Measurements from ENCODE around the gene P2RX2. TPM values are rescaled to one million over a fixed set of nuclear protein-coding genes. Genes with fewer than 3 reads are reported as not detected.

The P2RX2 gene
- total and polyA plus RNA-seq, 2 experiments from 2014 or later = 1.1 to 1.7 TPM

GRCh38 chr12:132664206-132665148 lies 45.9 kb downstream of the P2RX2 start:
- H3K27ac ChIP-seq (ENCODE audit: low read depth) = no peak overlapping the region
- ATAC-seq (no peak), DNase-seq (ENCODE audit: low spot score) (no peak)
- H2AFZ ChIP-seq = no peak overlapping the region
- no peaks in the 10 kb centered on the region for H3F3A ChIP-seq (replicated peaks; ENCODE audit: low read depth)
- H3K4me1 ChIP-seq (ENCODE audit: insufficient read depth) = no peaks in the 10 kb centered on the region
- no peaks in the 10 kb centered on the region for H3K9me2 ChIP-seq (ENCODE audit: insufficient read depth)
- peaks cover 58% of the 10 kb centered on the region for H3K36me3 ChIP-seq (ENCODE audit: insufficient read depth)
- no peaks in the 10 kb centered on the region for H3K79me2 ChIP-seq (replicated peaks; ENCODE audit: insufficient read depth)
- H3K27me3 ChIP-seq (ENCODE audit: insufficient read depth) = no peaks in the 10 kb centered on the region
- no peak overlapping the region for H3K4me2 ChIP-seq
- H4K20me1 ChIP-seq (replicated peaks; ENCODE audit: insufficient read depth) = peaks cover 11% of the 10 kb centered on the region
- no peak for TF ChIP-seq CTCF (conservative IDR thresholded peaks at IDR 0.05; ENCODE audit: low read depth in 2 of 2)
- no peak for TF ChIP-seq POLR2AphosphoS5 (IDR thresholded peaks at IDR 0.05; ENCODE audit: low read depth)
- no peak for TF ChIP-seq STAT1 (IDR thresholded peaks at IDR 0.05; ENCODE audit: unreplicated experiment)
- TF ChIP-seq, protein P1, sequence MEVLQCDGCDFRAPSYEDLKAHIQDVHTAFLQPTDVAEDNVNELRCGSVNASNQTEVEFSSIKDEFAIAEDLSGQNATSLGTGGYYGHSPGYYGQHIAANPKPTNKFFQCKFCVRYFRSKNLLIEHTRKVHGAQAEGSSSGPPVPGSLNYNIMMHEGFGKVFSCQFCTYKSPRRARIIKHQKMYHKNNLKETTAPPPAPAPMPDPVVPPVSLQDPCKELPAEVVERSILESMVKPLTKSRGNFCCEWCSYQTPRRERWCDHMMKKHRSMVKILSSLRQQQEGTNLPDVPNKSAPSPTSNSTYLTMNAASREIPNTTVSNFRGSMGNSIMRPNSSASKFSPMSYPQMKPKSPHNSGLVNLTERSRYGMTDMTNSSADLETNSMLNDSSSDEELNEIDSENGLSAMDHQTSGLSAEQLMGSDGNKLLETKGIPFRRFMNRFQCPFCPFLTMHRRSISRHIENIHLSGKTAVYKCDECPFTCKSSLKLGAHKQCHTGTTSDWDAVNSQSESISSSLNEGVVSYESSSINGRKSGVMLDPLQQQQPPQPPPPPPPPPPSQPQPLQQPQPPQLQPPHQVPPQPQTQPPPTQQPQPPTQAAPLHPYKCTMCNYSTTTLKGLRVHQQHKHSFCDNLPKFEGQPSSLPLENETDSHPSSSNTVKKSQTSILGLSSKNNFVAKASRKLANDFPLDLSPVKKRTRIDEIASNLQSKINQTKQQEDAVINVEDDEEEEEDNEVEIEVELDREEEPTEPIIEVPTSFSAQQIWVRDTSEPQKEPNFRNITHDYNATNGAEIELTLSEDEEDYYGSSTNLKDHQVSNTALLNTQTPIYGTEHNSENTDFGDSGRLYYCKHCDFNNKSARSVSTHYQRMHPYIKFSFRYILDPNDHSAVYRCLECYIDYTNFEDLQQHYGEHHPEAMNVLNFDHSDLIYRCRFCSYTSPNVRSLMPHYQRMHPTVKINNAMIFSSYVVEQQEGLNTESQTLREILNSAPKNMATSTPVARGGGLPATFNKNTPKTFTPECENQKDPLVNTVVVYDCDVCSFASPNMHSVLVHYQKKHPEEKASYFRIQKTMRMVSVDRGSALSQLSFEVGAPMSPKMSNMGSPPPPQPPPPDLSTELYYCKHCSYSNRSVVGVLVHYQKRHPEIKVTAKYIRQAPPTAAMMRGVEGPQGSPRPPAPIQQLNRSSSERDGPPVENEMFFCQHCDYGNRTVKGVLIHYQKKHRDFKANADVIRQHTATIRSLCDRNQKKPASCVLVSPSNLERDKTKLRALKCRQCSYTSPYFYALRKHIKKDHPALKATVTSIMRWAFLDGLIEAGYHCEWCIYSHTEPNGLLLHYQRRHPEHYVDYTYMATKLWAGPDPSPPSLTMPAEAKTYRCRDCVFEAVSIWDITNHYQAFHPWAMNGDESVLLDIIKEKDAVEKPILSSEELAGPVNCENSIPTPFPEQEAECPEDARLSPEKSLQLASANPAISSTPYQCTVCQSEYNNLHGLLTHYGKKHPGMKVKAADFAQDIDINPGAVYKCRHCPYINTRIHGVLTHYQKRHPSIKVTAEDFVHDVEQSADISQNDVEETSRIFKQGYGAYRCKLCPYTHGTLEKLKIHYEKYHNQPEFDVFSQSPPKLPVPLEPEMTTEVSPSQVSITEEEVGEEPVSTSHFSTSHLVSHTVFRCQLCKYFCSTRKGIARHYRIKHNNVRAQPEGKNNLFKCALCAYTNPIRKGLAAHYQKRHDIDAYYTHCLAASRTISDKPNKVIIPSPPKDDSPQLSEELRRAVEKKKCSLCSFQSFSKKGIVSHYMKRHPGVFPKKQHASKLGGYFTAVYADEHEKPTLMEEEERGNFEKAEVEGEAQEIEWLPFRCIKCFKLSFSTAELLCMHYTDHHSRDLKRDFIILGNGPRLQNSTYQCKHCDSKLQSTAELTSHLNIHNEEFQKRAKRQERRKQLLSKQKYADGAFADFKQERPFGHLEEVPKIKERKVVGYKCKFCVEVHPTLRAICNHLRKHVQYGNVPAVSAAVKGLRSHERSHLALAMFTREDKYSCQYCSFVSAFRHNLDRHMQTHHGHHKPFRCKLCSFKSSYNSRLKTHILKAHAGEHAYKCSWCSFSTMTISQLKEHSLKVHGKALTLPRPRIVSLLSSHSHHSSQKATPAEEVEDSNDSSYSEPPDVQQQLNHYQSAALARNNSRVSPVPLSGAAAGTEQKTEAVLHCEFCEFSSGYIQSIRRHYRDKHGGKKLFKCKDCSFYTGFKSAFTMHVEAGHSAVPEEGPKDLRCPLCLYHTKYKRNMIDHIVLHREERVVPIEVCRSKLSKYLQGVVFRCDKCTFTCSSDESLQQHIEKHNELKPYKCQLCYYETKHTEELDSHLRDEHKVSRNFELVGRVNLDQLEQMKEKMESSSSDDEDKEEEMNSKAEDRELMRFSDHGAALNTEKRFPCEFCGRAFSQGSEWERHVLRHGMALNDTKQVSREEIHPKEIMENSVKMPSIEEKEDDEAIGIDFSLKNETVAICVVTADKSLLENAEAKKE (CRISPR knock-in tag; IDR thresholded peaks at IDR 0.05) = no peak
- TF ChIP-seq CREB1 (CRISPR knock-in tag; IDR thresholded peaks at IDR 0.05; ENCODE audit: low read depth) = no peak
- no peak for TF ChIP-seq EZH2 (IDR thresholded peaks at IDR 0.05; ENCODE audit: low read depth, unreplicated experiment)
- no peak for TF ChIP-seq JUNB (IDR thresholded peaks at IDR 0.05; ENCODE audit: unreplicated experiment)
- TF ChIP-seq, protein P2, sequence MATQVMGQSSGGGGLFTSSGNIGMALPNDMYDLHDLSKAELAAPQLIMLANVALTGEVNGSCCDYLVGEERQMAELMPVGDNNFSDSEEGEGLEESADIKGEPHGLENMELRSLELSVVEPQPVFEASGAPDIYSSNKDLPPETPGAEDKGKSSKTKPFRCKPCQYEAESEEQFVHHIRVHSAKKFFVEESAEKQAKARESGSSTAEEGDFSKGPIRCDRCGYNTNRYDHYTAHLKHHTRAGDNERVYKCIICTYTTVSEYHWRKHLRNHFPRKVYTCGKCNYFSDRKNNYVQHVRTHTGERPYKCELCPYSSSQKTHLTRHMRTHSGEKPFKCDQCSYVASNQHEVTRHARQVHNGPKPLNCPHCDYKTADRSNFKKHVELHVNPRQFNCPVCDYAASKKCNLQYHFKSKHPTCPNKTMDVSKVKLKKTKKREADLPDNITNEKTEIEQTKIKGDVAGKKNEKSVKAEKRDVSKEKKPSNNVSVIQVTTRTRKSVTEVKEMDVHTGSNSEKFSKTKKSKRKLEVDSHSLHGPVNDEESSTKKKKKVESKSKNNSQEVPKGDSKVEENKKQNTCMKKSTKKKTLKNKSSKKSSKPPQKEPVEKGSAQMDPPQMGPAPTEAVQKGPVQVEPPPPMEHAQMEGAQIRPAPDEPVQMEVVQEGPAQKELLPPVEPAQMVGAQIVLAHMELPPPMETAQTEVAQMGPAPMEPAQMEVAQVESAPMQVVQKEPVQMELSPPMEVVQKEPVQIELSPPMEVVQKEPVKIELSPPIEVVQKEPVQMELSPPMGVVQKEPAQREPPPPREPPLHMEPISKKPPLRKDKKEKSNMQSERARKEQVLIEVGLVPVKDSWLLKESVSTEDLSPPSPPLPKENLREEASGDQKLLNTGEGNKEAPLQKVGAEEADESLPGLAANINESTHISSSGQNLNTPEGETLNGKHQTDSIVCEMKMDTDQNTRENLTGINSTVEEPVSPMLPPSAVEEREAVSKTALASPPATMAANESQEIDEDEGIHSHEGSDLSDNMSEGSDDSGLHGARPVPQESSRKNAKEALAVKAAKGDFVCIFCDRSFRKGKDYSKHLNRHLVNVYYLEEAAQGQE (IDR thresholded peaks at IDR 0.05; ENCODE audit: unreplicated experiment) = no peak
- no peak for TF ChIP-seq EZH2phosphoT487 (IDR thresholded peaks at IDR 0.05; ENCODE audit: unreplicated experiment)
- TF ChIP-seq, protein P3, sequence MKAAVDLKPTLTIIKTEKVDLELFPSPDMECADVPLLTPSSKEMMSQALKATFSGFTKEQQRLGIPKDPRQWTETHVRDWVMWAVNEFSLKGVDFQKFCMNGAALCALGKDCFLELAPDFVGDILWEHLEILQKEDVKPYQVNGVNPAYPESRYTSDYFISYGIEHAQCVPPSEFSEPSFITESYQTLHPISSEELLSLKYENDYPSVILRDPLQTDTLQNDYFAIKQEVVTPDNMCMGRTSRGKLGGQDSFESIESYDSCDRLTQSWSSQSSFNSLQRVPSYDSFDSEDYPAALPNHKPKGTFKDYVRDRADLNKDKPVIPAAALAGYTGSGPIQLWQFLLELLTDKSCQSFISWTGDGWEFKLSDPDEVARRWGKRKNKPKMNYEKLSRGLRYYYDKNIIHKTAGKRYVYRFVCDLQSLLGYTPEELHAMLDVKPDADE (IDR thresholded peaks at IDR 0.05) = no peak
- no peak for TF ChIP-seq NANOG (IDR thresholded peaks at IDR 0.05; ENCODE audit: borderline replicate concordance)
- TF ChIP-seq ZNF331 (CRISPR knock-in tag; IDR thresholded peaks at IDR 0.05; ENCODE audit: low read depth) = no peak
- no peak for TF ChIP-seq ZNF114 (CRISPR knock-in tag; IDR thresholded peaks at IDR 0.05)
- H3K27me3 Mint-ChIP-seq (ENCODE audit: insufficient read depth, low read depth, poor library complexity) = no peaks in the 10 kb centered on the region
- H3K4me3 Mint-ChIP-seq = no peak overlapping the region
- peaks cover 99% of the 10 kb centered on the region for H3K36me3 Mint-ChIP-seq (ENCODE audit: low read depth)
- no peak overlapping the region for H3K4me3 ChIP-seq
- no peaks in the 10 kb centered on the region for H3K9me3 Mint-ChIP-seq
- no peak overlapping the region for H3K27ac Mint-ChIP-seq
- H3K4me1 Mint-ChIP-seq = no peaks in the 10 kb centered on the region
